GM19372 (cell line): ENCODE measurements around the gene NFYC.

Source experiments
- ATAC-seq: cut with Tn5 transposase; IDR thresholded peaks from one replicate; pipeline ENCODE4 v1.9.1; 2021; ENCODE audit warnings: mild to moderate bottlenecking, low read depth, moderate library complexity; ENCODE audit not compliant: unreplicated experiment

Gene NFYC

DNA sequence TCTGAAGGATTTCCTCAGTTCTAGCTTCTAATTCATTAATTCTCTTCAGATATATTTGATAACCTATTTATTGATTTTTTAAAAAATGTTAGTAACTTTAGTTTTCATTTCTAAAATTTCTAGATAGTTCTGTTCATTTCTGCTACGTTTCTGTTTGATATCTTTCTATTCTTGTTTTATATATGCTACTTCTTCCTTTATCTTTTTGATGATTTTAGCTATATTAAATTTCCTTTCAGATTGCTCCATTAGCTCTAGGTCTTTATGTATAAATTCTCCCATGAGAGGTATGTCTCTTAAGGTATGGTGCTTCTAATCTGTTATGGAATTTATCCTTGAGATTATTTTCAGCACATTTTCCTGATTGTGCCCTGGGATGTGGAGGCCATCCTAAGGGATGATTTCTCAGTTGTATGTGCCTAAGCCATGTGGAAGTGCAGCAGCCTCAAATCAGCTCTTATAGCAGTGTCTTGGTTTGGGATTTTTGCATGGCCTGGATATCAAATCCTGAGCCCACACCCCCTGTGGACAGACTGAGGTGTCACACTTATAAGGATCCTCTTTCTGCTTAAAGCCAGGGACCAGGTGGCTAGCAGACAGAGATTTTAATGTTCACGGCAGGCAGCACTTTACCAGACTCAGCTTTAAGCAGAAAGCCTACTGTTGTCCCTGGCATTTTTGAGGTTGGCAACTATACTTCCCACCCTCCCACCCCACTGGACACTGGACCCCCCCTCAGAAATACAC lies 85.9 kb downstream of the NFYC start:
- no peak for ATAC-seq

DNA sequence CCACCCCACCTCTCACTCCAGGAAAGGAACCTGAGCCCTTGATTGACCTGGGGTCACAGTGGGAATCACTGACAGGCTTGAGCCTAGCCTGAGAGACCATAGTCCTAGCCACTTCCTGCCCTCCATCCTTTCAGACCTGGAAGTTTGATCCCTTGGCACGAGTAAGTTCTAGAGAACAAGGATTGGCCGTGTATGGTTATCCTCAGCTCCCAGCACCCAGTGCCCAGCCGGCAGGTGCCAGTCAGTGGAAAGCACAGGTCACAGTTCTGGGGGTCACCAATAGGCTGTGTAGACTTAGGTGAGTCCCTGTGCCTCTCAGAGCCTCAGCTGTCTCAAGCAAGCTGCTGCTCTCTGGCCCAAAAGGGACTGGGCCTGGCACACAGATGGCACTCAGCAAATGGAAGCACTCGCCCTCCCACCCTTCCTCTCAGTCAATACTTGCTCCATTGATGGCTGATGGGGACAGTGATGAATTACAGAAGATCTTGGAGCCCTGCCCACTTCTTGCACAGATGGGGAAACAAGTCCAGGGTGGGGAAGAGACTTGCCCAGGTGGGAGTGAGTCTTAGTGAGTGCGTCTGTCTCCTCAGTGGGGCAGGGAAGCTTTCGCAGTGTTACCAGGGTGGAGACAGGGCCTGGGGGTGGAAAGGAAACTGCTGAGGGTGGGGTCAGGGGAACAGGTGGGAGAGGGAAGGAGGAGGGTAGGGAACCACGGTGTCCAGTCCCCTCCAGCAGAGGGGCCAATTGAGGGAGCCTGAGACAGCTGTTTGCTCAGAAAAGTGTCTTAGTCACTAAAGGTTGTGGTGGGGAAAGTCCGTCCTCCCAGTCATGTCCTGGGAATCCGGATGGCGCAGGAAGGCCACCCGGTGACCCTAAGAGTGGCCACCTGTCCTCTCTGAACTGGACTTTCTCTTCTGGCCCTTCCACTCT lies 89.4 kb downstream of the NFYC start:
- ATAC-seq = no peak

DNA sequence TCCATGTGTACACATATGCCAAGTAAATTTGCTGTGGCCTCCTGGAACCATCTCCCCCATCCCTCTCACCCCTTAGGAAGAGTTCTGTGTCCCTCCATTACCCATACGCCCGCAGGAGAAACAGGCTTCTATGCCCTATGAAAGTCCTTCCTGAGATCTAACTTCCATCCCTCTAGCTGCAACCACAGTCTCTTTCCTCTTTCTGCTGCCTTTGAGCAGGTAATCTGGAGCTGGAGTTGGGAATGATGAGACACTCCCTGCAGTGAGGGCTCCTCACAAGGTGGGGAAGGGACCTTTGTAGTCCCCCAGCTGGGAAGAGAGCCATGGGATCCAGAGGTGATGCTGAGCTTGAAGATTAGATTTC lies 90.1 kb downstream of the NFYC start:
- ATAC-seq = no peak

DNA sequence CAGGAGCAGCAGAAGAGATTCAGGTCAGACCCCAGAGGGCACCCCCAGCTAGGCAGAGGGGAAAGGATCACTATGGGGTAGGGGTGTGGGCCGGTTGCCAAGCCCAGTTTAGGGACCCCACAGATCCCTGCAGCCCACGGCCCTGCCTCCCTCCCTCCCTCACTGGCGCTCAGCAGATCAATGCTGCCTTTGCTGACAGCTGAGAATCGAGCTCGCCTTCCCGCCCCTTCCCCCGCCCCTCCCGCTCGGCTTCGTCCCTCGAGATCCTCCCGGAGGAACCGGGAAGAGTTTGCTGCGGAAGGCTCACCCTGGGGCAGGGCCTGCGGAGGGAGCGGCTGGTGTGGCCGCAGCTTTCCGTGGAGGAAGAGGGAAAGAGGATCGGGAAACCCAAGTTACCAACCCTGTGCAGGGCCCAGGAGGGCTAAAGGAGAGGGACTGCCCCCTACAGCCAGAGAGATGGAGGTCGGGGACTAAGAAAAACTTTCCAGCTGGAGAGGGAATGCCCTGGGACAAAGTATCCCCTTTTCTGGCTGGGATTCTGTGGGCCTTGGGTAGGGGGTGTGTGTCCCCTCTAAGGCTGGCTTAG lies 91.0 kb downstream of the NFYC start:
- no peak for ATAC-seq

DNA sequence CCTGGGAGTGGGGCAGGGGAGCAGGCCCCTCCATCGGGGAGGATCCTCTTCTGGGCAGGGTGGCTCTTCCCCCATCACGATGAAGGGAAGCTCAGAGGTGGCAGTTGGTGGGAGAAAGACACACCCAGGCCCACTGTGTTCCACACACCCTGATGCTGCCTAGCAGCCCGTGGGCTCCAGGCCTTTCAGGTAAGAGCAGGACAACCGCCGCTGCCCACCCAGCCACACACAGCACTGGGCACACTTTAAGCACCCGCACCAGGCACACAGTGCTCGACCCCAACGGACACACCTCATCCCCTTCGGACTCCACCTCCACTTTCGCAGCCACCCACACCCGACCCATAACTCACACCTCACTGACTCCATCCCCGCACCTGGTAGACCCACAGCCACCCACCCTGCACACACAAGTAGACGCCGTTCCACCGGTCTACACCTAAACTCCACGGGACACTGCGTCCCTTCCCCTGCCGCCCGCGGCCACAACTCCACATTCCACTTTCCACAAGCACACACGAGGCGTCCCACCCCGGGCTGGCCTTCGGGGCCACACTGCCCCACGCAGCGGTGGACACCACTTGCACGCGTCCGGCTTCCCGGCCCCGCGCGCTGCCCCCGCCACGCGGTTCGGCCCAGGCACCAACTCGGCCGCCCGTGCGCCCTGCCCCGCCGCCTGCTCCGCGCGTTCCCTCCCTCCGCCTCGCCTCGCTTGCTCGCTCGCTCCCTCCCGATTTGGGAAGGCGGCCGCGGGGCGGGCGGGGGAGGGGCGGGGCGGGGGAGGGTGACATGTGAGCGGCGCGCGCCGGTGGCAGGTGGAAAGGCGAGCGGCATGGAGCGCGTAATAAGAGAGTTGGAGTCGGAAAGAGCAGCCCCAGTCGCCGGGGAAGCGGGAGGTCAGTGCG lies 91.7 kb downstream of the NFYC start, which contains the start of gene KCNQ4:
TSS of gene KCNQ4 (plus strand) at position 787 of the 905 bp plus-strand sequence. CDS start 307 bp downstream, outside the sequence.
- ATAC-seq = no peak

DNA sequence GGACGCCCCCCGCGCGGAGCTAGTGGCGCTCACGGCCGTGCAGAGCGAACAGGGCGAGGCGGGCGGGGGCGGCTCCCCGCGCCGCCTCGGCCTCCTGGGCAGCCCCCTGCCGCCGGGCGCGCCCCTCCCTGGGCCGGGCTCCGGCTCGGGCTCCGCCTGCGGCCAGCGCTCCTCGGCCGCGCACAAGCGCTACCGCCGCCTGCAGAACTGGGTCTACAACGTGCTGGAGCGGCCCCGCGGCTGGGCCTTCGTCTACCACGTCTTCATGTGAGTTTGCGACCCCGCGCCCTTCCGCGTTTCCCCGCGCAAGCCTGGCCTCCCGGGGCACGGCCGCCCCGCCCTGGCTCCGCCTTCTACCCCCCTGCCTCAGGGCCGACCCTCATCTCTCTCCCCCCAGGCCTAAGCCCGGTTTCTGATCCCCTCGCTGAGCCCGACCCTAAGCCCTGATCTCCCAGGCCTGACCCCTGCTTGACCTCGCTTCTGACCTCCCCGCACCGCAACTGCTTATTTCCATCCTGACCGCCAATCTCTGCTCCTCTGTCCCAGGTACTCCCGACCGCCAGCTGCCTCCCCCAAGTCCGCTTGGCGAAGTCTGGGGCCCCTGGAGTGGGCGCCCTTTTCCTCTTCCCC lies 92.8 kb downstream of the NFYC start:
- ATAC-seq = no peak

DNA sequence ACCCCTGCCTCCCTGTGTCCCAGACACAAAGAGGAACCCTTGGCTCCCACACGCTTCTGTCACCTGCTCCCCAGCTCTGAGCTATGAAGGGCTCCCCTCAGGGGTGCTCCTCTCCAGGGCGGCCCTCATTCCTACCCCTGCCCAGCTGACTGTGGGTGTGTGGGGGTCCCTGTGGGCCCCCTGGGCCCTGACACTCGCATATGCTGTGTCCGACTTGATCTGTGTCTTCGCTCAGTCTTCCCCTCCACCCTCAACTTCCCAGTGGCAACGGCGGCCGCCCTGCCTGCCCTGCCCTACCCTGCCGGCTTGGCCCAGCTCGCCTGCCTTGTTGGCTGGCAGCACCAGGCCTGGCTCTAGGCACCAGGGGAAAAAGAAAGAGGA lies 93.3 kb downstream of the NFYC start:
- no peak for ATAC-seq

DNA sequence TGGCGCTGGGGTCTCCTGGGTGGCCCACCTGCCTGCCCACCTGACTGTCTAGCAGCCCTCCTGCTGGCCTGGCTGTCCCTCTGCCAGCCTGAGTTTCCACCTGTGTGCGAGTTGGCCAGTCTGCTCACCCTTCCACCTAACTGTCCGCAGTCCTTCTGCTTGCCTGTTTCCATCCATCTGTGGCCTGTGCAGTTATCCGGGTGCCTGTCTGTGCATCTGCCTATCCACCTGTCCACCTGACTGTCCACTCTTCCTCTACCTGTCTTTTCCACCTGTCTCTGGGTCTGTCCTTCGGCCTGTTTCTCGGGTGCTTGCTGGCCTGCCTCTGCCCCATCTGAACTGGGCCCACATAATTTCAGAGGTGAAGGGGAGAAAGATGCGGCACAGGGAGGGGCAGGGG lies 93.9 kb downstream of the NFYC start:
- no peak for ATAC-seq

DNA sequence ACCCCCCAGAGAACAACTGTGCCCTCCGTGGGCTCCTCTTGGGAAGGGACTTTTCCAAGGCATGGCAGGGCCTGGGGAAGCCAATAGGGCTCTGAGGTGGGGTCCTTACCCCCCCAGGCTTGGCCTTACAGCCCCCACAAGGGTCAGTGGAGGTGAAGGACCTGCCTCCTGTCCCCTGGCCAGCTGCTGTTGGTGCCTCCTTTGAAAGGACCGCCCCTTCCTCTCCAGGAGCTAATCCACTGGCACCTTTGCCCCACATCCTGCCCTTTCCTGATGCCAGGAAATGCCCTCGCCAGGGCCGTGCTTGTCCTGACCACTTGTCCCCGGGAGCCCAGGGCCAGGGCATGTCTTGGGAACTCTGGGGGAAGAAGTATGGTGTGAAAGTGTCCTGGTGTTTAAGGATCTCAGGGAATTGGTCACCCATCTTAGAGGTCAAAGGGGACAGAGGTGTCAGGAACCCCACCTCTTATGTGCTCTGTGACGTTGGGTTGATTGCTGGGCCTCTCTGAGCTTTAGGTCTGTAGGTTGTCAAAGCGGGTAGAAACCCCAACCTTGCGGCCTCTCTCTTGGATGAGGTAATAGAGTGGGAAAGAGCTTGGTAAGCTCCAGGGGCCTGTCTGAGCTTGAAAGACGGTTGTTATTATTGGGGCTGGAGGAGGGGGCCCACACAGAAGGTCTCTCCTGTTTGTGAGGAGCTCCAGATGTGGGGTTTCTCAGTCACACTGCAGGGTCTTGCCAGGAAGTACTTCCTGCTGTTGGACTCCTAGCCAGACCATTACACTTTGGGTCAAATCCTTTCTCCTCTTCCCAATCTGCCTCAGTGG lies 94.9 kb downstream of the NFYC start:
- ATAC-seq = no peak

DNA sequence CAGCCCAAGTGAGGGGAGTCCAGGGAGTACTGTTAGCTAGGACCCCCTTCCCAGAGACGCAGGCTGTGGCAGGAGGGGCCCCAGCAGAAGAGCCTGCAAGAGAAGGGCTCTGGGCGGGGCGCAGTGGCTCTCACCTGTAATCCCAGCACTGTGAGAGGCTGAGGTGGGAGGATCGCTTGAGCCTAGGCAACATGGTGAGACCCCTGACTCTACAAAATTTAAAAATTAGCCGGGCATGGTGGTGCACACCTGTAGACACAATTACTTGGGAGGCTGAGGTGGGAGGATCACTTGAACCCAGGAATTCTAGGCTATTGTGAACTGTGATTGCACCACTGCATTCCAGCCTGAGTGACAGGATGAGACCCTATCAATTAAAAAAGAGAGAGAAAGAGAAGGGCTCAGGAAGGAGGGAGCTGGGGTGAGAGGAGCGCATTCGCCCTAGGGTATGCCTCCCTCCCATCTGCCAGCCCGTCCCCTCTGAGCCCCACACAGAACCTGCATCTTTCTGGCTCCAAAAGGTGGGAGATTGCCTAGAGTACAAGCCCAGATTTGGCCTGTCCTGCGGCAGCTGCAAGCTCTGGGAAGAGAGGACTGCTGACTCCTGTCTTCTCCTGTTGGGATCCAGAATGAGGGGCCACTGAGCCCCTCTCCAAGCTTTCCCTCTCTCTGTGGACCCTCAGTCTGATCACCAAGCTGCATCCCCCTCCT lies 95.6 kb downstream of the NFYC start:
- ATAC-seq = no peak

DNA sequence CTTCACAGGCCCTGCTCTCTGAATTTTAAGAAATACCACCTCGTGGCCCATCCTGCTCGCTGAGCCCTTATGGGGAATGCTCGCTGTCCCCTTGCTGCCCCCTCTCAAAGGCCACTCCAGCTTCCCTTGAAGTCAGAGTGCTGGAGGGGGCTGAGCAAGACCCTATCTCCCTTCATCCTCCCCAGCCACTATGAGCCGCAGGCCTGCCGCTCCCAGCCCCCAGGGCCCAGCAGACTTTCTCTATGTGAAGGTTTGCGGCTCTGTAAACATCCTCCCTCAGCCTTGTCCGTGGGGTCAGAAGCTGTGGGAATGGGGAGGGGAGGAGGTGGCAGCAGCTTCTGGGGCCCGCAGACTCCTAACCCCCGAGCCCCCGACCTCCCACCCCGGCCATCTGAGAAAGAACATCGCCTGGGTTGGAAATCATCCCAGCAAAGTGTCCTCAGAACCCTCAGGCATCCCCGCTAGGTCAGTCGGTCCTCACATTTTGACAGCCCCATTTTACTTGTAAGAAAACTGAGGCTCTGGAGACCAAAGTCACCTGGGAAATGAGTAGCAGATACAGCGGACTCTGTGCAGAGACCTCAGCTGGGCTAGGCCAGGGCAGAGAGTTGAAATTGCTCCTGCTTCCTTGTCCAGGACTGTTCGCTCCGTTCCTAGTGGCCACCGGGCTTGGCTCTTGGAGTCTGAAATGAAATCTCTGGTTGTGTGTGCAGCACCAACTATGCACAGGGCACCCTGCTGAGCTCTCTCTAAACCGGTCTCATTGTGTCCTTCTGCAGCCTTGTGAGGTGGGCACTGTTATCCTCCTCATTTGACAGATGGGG lies 96.4 kb downstream of the NFYC start:
- ATAC-seq = no peak

DNA sequence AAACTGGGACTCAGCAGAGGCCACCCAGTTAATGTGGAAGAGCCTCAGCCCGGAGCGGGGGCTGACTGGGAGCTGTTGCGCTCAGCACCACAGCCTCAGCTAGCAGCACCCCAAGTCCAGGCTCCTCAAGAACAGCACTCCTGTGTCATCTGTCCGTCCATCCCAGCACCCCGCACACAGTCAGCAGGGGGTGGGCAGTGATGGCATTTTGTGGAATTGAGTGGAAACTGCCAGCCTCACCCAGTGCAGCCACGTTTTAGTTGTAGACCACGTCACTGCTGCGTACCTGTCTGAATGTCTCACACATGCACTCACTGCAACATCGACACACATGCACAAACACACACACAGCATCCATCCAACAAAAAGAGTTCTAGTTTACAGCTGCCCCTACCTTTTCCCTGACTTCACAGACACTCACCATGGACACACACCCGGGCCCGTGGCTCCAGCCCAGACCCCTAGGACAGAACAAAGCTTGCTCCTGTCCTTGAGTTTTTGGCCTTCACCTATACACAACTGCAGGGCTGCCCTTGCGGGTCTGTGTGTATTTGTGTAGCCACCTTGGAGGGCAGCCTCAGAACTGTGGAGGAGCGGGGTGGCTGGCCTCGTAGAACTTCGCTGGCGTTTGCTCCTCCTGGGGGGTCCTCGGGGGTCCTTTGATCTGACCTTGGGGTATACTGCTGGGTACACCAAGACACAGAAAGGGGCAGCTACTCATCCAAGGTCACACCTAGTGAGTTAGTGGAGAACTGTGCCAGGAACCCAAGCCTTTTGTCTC lies 97.2 kb downstream of the NFYC start:
- no peak for ATAC-seq

DNA sequence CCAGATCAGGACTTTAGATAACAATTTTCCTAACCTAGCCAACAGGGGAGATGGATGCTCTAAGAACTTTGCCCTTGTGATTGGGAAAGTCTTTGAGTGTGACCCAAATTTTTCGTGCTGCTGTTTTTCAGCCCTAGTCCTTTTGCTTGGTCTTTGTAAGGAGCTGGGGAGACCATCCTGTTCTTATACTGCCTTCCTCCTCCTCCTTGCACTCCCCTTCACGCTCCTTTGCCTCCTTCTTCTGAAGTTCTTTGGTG lies 97.8 kb downstream of the NFYC start:
- no peak for ATAC-seq

DNA sequence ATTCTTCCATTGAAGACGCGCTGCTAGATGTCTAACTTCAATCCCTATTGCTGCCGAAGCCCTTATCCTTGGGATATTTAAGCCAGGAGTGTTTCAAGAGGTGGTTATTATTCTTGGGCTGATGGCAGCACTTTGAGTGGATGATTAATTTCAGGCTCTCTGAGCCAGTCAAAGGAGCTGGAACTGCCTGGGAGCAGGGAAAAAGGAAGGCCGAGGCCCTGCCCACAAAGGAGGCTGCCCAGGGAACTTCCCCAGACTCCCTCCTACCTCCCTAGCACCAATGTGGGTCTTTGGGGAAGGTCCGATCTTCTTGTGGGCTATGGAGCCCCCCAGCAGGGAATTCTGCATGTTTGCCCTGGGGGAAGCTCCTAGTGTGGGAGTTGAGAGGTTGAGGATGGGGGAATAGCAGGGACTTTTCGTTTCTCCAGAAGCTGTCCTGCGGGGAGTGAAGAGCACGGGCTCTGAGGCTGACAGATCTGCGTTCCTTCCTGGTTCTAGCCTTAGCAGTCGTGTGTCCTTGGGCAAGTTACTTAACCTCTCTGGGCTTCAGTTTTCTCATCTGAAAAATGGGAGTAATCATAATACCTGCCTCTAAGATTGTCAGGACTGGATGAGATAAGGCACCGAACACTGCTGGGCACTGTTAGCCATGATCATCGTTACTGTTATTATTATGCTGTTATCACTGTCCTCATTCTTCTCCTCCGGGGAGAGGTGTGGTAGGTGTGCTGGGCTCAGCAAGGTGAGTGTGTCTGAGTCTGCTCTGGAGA lies 98.3 kb downstream of the NFYC start:
- no peak for ATAC-seq

DNA sequence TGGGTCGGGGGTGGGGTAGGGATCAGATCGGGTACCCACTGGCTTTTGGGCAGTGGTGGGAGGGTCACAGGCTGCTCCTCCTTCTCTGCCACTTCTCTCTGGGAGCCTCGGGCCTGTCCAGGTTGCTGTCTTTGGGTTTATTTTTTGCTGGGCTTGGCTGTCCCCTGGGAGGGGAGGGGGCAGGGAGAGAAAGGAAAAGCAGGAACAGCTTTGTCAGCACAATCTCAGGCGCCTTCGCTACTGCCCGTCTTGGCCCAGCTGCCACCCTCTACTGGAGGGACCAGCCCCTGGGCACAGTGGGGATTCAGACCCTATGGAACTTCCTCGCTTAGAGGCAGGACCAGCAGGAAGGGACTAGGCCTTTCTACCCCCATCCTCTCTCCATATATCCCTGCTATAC lies 100.5 kb downstream of the NFYC start:
- ATAC-seq = no peak

DNA sequence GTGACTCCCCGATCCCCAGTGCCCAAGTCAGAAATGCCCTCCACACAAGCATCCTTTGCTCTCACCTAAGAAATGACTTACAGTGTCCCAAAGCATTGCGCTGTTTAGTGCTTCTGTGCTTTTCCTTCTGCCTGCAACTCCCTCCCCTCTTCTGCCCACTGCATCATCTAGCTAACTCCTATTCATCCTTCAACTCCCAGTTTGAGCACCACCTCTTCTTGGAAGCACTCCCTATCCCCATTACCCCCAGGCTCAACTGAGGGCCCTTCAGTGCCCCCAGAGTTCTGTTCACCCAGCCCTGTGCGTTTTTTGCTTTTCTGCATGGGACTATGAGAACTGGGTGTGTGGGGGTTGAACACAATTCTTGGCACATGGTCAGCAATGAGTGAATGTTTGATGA lies 102.1 kb downstream of the NFYC start:
- no peak for ATAC-seq
